Activated CD4-positive, alpha-beta T cell treated with anti-CD3 and anti-CD28 coated beads, Interleukin-2, amount 50 U/mL, for 24 hours (primary cell): ENCODE results near the gene BCAP29.
"Not testable (repeated sequence)": the region's sequence is repeated elsewhere in the genome, so short reads cannot be mapped to it uniquely, and the experiment has no call there.

Experiments used
- DNase-seq, 2 donors: peaks; one replicate each; pipeline ENCODE4 v3.0.0-alpha.2; 2020; ENCODE audit warnings: low read depth in 1 of 2, low spot score in 1 of 2

The BCAP29 gene

DNA sequence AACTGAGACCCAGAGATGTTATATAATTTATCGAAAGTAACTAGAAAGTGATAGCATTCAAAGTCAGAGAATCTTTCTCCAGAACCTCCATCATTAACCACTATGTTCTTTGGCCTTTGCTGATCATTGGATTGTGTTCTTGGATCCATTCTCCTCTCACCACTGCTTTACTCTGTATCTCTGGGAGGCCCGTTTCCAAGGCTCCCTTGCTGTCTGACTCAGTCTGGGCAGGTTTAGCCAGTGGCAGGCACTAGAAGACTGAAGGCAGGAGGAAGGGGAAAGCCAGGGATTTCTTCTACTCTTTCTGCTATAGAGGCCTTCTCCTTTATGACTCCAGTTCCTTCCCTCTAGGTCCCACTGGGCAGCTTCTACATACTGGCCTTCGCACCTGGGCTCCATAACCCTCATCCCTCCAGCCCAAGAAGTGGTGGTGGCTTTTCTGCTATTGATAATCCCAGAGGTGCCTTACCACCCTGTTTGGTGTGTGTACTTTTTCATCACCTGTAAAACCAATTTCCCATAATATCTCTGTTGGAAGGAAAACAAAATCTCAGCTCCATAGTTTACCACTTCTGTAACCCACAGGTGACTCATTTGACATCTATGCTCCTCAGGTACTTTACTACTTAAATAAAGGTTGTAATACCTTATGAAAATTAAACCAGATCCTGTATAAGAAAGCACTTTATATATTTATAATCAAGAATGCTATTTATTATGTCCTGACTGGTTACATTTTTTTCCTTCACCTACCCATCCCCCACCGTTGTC lies 36.0 kb downstream of the BCAP29 start:
- DNase-seq: no peak

- no peak for DNase-seq
Observed at GRCh38 chr7:107622429-107622828, 42.4 kb downstream of the BCAP29 start.

DNA sequence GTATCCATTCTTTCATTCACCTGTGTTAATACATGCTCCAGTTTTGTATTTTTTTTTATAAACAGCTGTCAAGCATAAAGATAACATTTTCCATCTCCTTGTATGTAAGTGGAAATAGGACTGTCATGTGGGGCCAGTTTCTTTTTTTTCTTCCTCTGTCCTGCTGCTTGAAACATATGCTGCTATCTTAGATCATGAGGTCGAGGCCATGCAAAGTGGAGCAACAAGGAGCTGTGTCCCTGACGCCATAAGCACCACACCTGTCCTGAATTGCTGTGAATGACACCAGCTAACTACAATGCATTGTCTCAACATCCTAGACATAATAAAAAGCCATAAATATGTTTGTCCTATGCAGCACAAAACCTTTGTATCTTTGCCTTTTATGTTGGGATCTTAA lies 42.8 kb downstream of the BCAP29 start:
- DNase-seq: no peak

GRCh38 chr7:107627002-107627401 lies 47.0 kb downstream of the BCAP29 start:
- DNase-seq: no peak

GRCh38 chr7:107628461-107629064 lies 48.5 kb downstream of the BCAP29 start:
- no peak for DNase-seq

DNA sequence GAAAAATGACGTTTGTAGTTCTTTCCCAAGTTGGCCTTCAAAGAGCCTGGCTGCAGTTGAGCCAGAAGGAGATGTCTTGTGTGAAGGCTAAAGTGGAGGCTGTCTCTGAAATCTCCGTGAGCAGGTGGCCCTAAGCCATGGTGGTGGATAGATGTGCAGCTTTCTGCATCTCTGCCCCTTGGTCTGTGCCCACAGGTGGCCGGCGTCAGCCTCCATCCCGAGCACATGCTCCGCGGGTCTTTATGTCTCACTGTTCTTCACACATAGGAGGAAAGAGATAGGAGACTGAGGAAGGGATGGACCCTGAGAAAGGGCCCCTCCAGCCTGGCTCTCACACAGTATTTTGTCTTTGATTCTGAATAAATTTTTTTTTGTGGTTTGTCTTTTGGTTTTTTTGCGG lies 50.3 kb downstream of the BCAP29 start:
- no peak for DNase-seq

DNA sequence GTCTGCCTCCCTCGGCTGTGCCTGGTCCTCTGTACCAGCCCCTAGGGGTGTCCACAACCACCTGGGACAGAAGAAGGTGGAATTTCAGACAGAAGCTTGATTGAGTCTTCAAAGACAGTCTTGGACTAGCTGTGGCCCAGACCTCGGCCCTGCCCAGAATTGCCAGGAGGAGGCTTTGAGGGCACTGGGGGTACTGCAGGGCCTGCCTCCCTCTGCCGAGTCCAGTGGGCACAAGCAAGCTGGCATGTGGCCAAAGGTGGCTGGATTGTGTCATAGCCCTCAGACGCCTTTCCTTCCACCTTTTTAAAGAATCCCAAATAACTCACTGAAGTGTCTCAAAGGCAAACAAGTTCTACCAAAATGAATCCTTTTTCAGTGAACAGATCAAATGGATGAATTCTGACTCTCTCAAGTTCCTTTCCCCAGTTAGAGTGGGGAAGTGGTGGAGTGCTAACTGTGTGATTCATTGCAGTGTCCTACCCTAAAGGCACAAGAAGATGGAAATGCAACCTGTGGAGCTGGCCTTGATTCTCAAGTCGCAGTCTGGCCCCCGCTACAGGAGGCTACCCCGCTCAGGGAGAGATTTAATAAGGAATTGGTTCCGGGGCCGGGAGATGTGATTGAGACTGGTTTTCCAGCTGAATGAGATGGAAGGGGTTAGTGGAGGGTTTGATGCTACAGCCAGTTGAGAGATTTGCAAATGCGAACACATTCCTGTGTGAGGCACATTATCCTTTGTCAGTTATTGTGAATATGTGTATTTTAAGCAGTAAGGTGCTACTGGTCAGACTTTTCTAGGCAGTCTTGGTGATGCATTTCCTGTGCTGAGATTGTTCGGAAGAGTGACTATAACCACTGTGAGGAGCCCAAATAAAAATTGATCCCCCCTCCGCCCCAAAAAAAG lies 51.8 kb downstream of the BCAP29 start:
- DNase-seq: no peak

DNA sequence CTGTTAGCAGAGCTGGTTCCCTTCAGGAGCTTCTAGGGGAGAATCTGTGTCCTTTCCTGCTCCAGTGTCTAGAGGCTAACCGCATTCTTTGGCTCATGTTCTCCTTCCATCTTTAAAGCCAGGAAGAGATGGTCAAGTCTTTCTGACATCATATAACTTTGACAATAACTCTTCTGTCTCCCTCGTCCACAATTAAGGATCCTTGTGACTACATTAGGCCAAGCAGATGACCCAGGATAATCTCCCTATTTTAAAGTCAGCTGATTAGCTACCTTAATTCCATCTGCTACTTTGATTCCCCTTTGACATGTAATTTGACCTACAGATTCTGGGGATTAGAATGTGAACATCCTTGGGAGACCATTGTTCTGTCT lies 52.4 kb downstream of the BCAP29 start:
- DNase-seq: no peak

DNA sequence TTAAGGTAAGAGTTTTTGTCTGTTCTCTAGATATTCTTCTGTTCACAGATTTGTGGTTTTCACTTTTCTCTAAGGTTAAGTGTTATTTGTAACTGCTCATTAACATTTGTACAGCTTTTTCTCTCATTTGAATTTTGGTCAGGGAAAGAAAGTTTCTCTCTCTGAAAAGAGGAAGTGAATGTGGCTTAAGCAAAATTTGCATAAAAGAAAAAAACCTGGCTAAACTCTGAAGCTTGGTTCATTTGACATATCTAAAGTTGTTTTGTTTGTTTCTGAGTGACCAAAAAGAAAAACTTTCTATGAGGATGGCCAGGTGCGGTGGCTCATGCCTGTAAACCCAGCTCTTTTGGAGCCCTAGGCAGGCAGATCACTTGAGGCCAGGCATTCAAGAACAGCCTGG lies 58.5 kb downstream of the BCAP29 start:
- no peak for DNase-seq

GRCh38 chr7:107639070-107639469 lies 59.0 kb downstream of the BCAP29 start:
- not testable (repeated sequence) for DNase-seq

DNA sequence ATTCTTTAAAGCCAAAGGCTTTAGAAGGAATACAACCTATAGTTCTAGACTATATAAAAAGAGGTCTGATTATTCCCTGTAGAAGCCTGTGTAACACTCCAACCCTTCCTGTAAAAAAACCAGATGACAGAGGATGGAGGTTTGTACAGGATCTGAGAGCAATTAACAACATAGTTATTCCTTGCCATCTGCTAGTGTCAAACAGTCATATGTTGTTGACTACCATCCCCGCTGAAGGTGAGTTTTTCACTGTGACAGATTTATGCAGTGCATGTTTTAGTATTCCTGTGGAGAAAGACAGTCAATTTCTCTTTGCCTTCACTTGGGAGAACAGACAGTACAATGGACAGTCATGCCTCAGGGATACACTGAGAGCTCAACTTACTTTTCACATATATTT lies 61.6 kb downstream of the BCAP29 start:
- no peak for DNase-seq

DNA sequence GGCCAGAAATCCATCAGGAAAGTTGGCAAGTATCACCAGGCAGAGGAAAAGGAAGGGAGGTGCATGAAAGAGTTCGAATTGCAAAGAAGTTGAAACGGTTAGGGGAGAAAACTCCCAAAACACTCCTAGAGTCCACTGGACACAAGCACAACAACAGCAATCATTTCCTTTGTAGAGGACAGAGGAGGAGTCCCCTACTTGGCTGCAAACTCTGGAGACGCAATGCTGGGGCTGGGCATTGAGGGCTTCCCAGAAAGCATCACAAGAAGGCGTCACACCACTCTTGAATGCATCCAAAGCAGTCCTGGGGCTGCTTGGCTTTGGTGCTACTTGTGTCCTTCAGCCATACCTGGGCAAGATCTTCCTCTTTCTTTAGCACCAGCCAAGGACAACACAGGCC lies 62.5 kb downstream of the BCAP29 start:
- no peak for DNase-seq

- DNase-seq: no peak
Observed at GRCh38 chr7:107643407-107643806, 63.4 kb downstream of the BCAP29 start.

DNA sequence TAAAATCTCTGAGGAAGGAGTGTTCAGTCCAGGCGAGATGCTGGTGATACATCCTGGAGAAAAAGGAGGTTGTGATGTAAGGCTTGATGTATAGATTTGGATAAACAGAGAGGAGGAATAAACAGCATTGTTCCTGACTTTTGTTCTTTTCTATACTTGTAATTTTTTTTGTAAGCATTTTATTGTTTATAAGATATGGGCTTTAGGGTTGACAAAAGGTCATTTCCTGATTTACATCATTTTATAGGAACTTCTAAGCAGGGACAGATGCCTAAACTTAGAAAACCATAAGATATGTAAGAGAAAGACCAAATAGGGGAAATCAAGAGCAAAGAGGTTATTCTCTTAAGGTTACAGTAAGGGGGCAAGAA lies 63.9 kb downstream of the BCAP29 start:
- no peak for DNase-seq

GRCh38 chr7:107644309-107644974 lies 64.4 kb downstream of the BCAP29 start:
- DNase-seq: no peak

DNA sequence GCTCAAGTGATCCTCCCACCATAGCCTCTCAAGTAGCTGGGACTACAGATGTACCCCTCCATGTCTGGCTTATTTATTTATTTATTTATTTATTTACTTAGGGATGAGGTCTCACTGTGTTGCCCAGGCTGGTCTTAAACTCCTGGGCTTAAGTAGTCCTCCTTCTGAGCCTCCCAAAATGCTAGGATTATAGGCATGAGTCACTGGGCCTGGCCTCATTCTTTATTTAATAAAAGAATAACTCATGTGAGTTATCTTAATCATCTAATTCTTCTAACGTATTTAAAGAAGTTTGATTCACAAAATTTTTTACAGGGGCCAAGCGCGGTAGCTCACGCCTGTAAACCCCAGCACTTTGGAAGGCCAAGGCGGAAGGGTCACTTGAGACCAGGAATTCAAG lies 72.6 kb downstream of the BCAP29 start:
- no peak for DNase-seq

GRCh38 chr7:107658467-107658866 lies 78.4 kb downstream of the BCAP29 start:
- DNase-seq: no peak

GRCh38 chr7:107659666-107660065 lies 79.6 kb downstream of the BCAP29 start:
- peak in 1 of 2 donors; percentile 68 for DNase-seq

DNA sequence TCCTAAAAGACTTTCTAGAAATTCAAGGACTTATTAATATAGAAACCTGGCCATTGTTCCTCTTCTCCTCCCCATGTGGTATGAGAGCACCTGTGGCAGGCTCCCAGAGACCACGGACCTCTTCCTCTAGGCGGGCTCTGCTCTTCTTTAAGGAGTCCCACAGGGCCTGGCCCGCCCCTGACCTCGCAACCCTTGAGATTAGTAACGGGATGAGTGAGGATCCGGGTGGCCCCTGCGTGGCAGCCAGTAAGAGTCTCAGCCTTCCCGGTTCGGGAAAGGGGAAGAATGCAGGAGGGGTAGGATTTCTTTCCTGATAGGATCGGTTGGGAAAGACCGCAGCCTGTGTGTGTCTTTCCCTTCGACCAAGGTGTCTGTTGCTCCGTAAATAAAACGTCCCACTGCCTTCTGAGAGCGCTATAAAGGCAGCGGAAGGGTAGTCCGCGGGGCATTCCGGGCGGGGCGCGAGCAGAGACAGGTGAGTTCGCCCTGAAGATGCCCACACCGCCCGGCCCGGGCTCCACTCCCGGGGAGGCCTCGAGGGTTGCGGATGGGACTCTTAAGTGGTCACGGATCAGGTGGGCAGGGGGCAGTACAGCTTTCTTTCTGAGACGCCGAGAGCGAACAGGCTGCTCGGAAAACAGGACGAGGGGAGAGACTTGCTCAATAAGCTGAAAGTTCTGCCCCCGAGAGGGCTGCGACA lies 80.5 kb downstream of the BCAP29 start, which contains the start of gene SLC26A4:
SLC26A4 (plus strand) TSS at position 448 of the 700 bp plus-strand sequence. CDS start 814 bp downstream, outside the sequence.
- DNase-seq: peak; percentile 7 to 13

DNA sequence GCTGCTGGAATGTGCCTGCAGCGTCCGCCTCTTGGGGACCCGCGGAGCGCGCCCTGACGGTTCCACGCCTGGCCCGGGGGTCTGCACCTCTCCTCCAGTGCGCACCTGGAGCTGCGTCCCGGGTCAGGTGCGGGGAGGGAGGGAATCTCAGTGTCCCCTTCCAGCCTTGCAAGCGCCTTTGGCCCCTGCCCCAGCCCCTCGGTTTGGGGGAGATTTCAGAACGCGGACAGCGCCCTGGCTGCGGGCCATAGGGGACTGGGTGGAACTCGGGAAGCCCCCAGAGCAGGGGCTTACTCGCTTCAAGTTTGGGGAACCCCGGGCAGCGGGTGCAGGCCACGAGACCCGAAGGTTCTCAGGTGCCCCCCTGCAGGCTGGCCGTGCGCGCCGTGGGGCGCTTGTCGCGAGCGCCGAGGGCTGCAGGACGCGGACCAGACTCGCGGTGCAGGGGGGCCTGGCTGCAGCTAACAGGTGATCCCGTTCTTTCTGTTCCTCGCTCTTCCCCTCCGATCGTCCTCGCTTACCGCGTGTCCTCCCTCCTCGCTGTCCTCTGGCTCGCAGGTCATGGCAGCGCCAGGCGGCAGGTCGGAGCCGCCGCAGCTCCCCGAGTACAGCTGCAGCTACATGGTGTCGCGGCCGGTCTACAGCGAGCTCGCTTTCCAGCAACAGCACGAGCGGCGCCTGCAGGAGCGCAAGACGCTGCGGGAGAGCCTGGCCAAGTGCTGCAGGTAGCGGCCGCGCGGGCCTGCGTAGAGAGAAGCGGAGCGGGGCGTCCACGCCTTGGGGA lies 81.2 kb downstream of the BCAP29 start:
- DNase-seq: peak; percentile 15 to 18
